CD4-positive, alpha-beta T cell treated with Interferon gamma for 1 hour (primary cell): ENCODE measurements around the gene PLCB2.

Experiments
- DNase-seq: peaks from one replicate; pipeline ENCODE4 v3.0.0-alpha.2; 2020

Gene PLCB2, protein sequence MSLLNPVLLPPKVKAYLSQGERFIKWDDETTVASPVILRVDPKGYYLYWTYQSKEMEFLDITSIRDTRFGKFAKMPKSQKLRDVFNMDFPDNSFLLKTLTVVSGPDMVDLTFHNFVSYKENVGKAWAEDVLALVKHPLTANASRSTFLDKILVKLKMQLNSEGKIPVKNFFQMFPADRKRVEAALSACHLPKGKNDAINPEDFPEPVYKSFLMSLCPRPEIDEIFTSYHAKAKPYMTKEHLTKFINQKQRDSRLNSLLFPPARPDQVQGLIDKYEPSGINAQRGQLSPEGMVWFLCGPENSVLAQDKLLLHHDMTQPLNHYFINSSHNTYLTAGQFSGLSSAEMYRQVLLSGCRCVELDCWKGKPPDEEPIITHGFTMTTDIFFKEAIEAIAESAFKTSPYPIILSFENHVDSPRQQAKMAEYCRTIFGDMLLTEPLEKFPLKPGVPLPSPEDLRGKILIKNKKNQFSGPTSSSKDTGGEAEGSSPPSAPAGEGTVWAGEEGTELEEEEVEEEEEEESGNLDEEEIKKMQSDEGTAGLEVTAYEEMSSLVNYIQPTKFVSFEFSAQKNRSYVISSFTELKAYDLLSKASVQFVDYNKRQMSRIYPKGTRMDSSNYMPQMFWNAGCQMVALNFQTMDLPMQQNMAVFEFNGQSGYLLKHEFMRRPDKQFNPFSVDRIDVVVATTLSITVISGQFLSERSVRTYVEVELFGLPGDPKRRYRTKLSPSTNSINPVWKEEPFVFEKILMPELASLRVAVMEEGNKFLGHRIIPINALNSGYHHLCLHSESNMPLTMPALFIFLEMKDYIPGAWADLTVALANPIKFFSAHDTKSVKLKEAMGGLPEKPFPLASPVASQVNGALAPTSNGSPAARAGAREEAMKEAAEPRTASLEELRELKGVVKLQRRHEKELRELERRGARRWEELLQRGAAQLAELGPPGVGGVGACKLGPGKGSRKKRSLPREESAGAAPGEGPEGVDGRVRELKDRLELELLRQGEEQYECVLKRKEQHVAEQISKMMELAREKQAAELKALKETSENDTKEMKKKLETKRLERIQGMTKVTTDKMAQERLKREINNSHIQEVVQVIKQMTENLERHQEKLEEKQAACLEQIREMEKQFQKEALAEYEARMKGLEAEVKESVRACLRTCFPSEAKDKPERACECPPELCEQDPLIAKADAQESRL

DNA sequence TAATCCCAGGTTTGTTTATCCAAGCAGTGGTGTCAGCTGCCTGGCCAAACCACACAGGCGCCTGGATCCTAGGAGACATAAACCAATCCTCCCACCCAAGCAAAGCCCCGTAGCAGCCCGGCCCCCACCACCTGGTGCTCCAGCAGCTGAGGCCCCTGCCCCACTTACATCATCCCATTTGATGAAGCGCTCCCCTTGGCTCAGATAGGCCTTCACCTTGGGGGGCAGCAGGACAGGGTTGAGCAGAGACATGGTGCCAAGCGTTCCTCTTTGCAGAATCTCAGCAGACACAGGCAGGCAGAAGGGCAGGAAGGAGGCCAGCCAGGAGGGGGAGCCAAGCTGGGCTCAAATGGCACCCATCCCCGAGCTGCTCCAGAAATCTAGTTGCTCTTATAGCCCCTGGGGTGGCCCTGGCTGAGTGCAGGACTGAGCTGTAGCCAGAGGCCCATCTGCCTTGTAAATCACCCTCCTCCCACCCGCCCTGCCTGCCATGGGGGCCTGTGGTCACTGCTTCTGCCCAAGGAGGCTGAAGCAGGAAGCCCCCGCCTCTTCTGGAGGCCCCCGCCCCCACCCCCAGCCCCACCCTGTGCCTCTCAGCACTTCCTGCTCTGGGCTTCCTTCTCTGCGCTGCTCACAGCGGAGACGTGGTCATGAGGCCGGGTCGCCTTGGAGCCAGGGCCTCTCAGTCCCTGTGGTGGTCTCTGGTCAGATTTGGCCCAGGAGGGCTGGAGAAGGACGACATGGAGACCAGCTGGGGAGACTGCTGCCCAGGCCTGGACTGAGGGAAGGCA, at the start of gene PLCB2:
Gene PLCB2 (minus strand): TSS at position 515 of the 791 bp plus-strand sequence. CDS start 263 bp downstream, at position 252.
- DNase-seq = peak; percentile 65

DNA sequence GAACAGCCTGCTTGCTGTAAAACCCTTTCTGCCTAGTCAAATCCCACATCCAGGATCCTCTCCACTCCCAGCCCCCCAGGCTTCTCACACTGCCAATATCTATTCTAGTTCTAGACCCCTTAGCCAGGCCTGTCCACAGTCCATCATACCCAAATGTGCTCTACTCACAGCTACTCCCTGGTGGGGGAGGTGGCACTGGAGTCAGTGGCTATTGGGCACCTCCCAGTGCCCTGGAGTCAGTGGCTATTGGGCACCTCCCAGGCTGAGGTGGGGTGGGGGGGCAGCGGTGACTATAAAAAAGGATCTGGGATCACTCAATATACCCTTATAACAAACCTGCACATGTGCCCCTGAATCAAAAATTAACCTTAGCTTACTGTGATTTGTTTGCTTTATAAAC, 49.5 kb upstream of the PLCB2 start:
- DNase-seq = no peak

DNA sequence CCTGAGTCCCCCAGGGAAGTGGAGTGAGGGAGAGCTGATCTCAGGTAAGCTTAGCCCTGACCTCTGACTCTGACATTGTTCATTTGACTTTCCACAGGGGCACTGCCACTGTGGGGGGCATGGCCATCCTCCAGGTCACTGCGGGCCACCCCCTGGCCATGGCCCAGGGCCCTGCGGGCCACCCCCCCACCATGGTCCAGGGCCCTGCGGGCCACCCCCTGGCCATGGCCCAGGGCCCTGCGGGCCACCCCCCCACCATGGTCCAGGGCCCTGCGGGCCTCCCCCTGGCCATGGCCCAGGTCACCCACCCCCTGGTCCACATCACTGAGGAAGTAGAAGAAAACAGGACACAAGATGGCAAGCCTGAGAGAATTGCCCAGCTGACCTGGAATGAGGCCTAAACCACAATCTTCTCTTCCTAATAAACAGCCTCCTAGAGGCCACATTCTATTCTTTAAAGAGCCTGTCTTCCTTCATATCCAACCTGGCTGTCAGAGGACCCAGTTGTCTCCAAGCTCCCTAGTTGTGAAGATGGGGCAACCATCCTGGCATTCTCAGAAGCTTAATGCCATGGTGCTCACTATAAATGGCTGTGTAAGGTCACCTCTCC, 48.3 kb upstream of the PLCB2 start:
- no peak for DNase-seq

DNA sequence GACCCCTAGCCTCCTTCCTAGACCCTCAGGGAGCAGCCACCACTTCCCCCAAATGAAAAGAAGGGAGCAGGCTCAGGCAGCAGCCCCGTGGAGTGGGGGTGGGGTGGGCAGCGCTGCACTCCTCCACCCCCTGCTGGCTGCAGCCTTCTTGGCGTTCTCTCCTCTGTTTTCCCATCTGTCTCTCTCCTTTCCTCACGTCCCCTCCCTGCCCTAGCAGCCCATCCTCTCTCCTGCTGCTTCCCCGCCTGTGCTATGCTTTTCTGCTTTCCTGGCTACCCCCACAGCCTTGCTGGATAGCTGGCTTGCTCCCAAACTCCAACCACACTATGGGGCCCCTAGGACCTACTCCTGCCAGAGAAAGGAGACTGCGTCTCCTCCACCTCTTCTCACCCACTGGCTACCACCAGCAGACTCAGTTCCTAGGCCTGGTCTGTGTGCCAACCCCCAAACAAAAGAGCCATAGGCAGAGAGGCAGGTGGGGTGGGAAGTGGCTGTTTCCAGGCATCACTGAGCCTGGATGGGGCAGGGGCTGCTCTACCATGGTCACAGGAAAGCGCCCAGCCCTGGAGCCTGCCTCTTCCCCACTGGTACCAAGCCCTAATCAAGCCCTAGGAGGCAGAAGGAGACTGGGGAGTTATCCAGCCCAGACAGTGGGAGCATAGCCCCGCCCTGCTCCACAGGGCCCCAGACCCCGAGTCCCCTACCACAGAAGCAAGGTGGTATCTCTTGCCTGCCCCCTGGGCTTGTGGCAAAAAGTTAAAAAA, 46.9 kb upstream of the PLCB2 start:
- DNase-seq = no peak

DNA sequence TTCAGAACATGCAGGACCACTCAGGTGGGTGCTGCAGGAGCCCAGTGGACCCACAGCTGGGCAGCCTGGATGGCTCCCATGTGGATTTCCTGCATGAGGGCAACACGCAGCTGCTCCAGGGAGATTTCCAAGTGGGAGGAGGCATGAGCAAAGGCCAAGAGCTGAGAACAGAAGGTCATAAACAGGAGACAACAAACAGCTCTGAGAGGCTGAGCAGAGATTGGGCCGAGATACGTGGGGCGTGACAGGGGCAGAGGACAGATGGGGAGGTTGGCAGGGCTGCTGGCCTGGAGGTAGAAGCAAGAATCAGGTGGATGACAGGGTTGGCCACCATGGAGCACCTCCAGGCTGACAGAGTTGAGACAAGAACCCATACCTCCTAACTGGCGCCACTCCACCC, 46.0 kb upstream of the PLCB2 start:
- no peak for DNase-seq

DNA sequence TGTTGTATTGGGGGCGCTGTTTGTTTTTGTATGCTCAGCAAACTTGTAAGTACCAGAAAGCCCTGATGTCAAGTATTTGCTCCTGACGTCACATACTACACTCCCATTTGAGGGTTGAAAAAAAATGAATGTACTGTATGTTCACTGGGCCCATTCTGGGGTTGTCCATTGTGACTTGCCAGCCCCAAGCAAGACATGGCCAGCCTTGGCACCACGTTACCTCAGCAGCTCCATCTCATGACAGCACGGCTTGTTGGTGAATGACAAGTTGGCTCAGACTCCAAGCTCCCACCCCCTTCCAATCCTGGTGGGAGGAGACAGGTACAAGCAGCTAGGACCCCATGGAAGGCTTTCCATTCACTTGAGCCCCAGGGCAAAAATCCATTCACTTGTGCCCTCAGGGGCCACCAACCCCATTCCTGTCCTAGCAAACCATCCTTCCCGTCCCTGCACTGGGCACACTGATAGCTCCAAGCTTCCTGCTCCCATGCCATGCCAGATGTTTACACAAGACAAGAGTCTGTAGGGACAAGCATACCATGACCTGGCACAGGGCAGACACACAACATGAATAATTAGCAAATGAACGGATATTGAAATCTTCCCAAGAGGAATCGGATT, 44.7 kb upstream of the PLCB2 start:
- no peak for DNase-seq

DNA sequence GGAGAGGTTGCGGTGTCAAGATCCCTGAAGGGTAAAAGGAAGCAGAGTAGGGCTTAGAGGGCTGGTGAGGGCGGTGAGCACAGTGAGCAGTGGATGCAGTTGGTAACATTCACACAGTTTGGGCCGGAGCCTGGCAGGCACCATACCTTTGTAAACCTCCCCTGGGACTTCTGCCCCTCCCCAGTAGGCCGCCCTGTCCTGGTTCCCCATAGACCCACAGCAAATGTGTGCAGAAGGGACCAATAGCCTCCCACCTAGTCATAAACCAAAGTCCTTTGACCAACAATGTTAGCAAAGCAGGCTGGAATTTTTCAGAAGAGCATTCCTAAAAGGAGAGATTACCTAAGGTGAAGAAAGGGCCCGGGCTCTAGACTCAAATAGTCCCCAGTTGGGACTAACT, 41.4 kb upstream of the PLCB2 start:
- no peak for DNase-seq

DNA sequence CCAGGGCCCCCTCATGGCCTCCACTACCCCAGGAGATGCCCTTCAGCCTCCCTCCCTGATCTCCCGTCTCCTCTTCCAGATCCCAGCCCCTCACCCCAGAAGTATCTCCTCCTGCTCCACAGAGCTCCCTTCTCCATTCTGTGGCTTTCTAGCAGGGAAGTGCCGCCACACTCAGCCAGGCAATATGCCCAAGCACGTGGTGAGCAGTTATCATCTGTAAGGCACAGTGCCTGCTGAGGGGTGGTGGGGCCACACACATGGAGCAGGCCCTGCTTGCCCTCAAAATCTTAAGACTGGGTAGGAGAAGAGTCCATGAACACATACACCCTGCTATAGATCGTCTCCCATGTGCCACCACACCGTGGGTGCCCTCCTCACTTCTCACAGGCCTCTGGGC, 40.7 kb upstream of the PLCB2 start:
- no peak for DNase-seq

DNA sequence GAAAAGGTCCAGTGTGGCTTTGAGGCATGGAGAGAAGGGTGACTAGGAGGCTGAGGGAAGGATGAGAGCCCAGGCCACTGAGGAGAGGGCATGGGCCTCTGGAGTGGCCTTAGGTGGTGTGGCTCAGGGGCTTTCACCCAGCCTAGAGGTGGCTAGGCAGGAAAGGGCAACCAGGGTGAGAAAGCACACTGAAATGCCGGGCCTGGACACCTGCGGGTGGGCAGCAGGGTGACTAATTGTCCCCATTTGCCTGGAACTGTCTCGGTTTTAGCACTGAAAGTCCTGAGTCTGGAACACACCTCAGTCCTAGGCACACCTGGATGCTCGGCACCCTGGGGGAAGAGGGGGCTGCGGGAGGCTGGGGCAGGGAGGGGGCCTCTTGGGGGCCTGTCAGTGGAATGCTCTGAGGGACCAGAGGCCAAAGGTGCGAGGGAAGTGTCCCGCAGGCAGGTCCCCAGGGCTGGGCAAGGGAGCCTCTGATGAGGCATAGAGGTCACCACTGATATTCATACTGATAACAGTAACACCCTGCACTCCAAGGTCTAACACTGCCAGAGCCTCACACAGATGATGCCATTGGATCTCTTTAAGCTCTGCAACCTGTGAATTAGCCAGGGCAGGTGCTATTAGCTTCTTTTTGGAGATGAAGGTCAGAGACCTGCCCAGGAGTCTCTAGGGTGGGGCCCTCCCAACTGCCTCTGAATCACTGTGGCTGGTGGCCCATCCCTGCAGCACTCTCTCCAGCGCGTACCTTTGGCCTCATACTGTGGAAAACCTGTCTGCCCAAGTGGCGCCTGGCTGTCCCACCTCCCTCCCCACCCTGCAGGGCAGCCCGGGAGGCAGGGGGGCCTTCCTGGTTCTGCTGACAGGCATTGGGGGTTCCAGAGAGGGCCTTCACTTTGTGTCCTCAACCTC, 40.1 kb upstream of the PLCB2 start:
- DNase-seq = no peak

DNA sequence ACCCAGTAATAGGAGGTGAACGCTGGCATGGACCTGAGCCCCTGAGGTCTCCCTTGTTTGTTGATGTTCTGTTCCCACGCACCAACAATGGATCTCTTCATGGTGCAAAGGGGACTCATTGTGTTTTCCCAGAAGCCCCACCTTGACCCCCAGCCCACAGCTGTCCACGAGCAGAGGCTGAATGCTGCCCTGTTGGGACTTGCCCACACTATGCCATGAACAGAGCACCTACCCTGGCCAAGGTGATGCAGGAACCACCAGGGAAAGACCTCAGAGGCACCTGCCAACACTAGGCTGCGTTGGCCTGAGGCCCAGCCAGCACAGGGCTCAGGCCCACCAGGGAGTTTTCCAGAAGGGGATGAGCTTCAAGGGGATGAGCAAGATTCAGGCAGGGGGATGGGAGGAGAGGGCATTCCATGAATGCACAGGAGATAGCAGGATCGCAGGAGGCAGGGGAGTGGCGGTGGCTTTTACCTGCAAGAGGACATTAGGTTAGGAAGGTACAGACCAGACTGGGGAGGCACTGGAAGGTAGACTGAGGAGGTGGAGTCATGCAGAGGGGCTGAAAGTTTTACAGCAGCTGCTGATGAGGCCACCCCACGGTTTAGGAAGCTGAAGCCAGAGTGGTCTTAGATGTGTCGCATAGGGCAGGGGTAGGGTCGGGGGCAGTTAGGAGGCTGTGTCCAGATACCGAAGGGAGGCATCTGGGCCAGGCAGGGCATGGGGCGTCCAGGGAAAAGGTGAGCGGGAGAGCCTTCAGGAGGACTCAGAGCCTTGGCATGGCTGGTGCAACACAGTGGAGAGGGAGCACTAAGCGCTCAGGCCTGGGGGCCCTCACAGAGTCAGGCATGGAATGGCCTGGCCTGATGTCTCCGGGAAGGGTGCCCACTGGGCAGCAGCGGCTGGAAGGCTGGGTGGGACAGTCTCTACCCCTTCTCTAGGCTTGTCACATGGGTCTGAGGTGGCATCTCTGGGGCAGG, 39.1 kb upstream of the PLCB2 start:
- DNase-seq = no peak

DNA sequence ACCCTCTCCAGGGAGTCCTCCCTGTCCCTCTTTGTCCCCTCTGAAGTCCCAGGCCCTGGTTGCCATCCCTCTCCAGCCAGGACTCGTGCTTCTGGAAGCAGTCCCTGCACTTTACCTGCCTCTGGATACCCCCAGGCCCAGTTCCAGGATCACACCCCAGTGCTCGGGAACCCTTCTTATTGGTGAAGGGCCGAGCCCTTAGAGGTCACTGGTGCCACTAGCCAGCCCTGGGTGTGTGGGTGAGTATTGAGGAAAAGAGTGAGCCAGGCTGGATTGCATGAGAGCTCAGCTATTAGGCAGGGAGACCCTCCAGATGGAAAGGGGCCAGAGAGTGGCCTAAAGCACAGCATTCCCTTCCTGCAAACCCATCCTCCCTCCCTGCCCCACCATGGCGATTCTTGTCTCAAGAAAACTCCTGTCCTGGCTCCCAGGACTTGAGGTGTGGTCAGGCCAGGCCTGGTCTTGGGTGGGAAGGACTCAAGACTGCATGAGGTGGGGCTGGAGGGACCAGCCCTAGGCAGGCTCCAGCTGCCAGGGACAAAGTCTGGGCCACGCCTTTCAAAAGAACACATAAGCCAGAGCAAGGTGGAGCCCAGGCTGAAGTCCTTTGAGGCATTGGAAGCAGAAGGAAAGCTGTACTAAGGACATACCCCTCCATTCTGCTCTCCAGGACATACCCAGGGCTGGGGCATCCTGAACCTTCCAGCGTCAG, 38.3 kb upstream of the PLCB2 start:
- DNase-seq = no peak

DNA sequence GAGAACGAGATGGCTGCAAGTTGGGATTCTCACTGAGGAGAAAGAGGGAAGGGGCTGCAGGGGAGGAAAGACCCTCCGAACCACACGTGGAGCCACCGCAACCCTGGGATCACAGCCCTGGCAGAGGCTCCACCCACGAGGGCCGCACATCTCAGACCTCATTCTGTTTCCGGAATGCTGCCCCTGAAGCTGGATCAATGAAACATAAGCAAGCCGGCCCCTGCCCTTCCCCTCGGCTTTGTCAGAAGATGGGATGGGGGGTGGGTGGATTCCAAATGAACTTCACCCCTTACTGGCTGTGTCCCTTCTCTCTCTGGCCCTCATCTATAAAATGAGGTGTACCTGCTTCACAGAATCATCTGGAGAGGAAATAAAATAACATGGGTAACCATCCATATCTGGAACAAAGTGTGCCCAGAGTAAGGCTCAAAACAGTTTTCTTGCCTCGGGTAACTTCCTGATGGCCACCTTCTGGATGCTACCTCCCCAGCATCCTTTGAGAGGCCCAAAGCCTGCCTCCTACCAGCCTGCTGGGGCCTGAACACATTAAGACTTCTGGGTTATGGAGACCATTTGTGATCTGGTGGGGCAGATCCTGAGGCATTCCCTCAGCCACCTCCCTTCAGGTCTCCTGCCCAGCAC, 37.6 kb upstream of the PLCB2 start:
- no peak for DNase-seq

DNA sequence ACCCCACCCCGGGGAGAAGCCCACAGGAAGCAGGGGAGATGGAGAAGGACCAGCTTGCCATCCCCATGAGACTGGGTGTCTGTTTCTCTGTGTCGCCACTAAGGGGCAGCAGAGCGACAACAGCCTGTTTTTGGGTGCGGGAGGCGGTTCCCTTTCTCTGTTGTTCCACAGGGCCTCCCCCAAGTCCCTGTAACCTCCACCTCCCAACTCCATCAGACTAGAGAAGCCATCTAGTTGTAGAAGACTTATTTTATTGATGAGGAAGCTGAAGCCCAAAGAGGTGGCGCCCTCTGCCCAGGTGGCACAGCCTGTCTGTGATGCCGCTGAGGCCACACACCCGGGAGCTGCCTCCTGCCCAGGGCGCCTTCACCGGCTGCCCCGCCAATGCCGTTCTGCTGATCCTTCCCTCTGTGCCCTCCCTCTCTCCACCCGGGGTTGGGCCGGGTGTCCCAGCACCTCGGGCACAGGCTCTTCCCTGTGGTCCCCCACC, 36.9 kb upstream of the PLCB2 start:
- peak; percentile 70 for DNase-seq

DNA sequence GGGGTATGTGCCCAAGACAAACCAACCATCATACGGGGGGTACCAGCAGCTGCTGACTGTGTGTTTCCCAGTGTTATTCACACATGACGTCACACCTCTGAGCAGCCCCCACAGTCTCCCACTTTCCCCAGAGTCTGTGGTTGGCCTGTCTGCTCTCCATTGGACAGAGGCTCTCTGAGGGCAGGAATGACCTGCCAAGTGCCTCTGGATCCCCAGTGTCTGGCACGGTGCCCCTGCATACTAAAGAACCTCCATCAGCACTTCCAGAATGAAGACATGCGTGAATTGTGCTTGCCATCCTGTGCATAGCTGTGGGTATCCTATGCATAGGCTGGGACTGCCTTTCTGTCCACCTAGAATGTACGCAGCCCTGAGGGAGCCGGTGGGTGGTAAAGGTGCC, 36.5 kb upstream of the PLCB2 start:
- DNase-seq = no peak

DNA sequence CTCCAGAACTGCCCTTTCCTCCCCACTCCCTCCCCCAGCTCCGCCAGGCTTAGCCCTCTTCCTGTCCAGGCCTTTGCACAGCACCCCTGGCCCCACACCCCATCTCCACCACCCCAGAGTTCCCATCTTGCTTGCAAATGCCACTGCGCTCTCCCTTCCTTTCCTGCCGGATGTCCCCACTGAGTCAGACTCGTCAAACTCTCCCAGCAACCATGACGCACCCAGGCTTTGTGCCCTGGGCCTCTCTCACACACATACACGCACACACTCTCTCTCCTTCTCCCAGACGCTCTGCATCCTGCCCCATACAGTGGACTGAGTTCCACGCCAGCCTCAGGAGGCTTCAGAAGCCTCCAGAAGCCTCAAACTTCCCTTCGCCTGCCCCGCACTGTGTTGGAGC, 35.8 kb upstream of the PLCB2 start:
- DNase-seq = no peak

DNA sequence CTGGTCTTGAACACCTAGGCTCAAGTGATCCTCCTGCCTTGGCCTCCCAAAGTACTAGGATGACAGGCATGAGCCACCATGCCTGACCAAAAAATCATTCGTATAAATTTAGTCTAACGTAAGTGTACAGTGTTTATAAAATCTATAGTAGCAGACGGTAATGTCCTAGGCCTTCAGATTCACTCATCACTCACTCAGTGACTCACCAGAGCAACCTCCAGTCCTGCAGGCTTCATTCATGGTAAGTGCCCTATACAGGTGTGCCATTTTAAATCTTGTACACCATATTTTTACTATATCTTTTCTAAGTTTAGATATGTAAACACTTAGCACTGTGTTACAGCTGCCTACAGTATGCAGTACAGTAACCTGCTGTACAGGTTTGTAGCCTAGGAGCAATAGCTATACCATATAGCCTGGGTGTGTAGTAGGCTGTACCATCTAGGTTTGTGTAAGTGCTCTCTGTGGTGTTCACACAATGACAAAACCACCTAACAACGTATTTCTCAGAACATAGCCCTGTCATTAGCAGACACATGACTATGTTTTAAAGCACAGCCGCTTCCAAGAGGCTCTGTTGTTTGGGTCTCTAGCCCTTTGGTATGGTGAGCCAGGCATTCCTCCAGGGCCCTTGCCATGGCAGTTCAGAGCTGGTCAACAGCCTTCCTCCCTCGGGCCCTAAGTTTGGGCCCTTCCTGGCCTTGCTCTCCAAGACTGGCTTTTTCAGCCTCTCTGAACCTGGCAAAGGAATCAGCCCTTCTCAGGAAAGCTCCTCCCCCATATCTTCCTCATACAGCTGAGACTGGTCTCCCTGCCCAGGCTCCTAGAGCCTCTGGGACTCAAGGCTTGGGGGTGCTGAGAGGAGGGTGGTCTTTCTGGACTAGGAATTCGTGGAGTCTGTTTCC, 34.9 kb upstream of the PLCB2 start:
- DNase-seq = no peak
